ENCODE measurements around the gene BRS3.
"Not testable (repeated sequence)": the region's sequence is repeated elsewhere in the genome, so short reads cannot be mapped to it uniquely, and the experiment has no call there.

Gene BRS3

GRCh38 chrX:136487647-136488046 lies at the start of gene BRS3:
BRS3 (plus strand) TSS chrX:136487947; CDS start chrX:136488115, 168 bp downstream.
- DNase-seq (ENCODE audit: low read depth in 2 of 2): no peak

GRCh38 chrX:136438192-136438591 lies 49.6 kb upstream of the BRS3 start:
- no peak for DNase-seq (ENCODE audit: low read depth in 2 of 2)

- not testable (repeated sequence) for DNase-seq (ENCODE audit: low read depth in 2 of 2)
Observed at GRCh38 chrX:136445674-136446073, 42.1 kb upstream of the BRS3 start.

- no peak for DNase-seq (ENCODE audit: low read depth in 2 of 2)
Observed at GRCh38 chrX:136446208-136446607, 41.5 kb upstream of the BRS3 start.

- DNase-seq (ENCODE audit: low read depth in 2 of 2): no peak
Observed at GRCh38 chrX:136447308-136447707, 40.4 kb upstream of the BRS3 start.

- no peak for DNase-seq (ENCODE audit: low read depth in 2 of 2)
Observed at GRCh38 chrX:136447968-136448367, 39.8 kb upstream of the BRS3 start.

GRCh38 chrX:136450050-136450830 lies 37.5 kb upstream of the BRS3 start:
- DNase-seq (ENCODE audit: low read depth in 2 of 2): no peak

- no peak for DNase-seq (ENCODE audit: low read depth in 2 of 2)
Observed at GRCh38 chrX:136452614-136453013, 35.1 kb upstream of the BRS3 start.

GRCh38 chrX:136453114-136453513 lies 34.6 kb upstream of the BRS3 start:
- no peak for DNase-seq (ENCODE audit: low read depth in 2 of 2)

GRCh38 chrX:136453771-136454170 lies 34.0 kb upstream of the BRS3 start:
- no peak for DNase-seq (ENCODE audit: low read depth in 2 of 2)

- no peak for DNase-seq (ENCODE audit: low read depth in 2 of 2)
Observed at GRCh38 chrX:136456133-136456532, 31.6 kb upstream of the BRS3 start.

GRCh38 chrX:136457303-136457917 lies 30.3 kb upstream of the BRS3 start:
- DNase-seq (ENCODE audit: low read depth in 2 of 2): no peak

GRCh38 chrX:136464589-136464988 lies 23.2 kb upstream of the BRS3 start:
- no peak for DNase-seq (ENCODE audit: low read depth in 2 of 2)

- DNase-seq (ENCODE audit: low read depth in 2 of 2): no peak
Observed at GRCh38 chrX:136467303-136467702, 20.4 kb upstream of the BRS3 start.

GRCh38 chrX:136468391-136469103 lies 19.2 kb upstream of the BRS3 start:
- no peak for DNase-seq (ENCODE audit: low read depth in 2 of 2)

- no peak for DNase-seq (ENCODE audit: low read depth in 2 of 2)
Observed at GRCh38 chrX:136473663-136474062, 14.1 kb upstream of the BRS3 start.

GRCh38 chrX:136475236-136475635 lies 12.5 kb upstream of the BRS3 start:
- DNase-seq (ENCODE audit: low read depth in 2 of 2): no peak

- DNase-seq (ENCODE audit: low read depth in 2 of 2): no peak
Observed at GRCh38 chrX:136476501-136476900, 11.2 kb upstream of the BRS3 start.

GRCh38 chrX:136477026-136477425 lies 10.7 kb upstream of the BRS3 start:
- no peak for DNase-seq (ENCODE audit: low read depth in 2 of 2)

- DNase-seq (ENCODE audit: low read depth in 2 of 2): no peak
Observed at GRCh38 chrX:136480383-136480782, 7.4 kb upstream of the BRS3 start.

GRCh38 chrX:136488706-136489105 lies 959 bp downstream of the BRS3 start:
- DNase-seq (ENCODE audit: low read depth in 2 of 2): no peak

GRCh38 chrX:136491832-136492231 lies 4.1 kb downstream of the BRS3 start:
- no peak for DNase-seq (ENCODE audit: low read depth in 2 of 2)

GRCh38 chrX:136493011-136493410 lies 5.3 kb downstream of the BRS3 start:
- no peak for DNase-seq (ENCODE audit: low read depth in 2 of 2)
